ENCODE data around the gene PRR15L. TPM values are rescaled to one million over a fixed set of nuclear protein-coding genes. Genes with fewer than 3 reads are reported as not detected.

PRR15L gene
- total RNA-seq, 4 donors from 2014 or later = 0.29 to 2.0 TPM; not detected in 2

DNA sequence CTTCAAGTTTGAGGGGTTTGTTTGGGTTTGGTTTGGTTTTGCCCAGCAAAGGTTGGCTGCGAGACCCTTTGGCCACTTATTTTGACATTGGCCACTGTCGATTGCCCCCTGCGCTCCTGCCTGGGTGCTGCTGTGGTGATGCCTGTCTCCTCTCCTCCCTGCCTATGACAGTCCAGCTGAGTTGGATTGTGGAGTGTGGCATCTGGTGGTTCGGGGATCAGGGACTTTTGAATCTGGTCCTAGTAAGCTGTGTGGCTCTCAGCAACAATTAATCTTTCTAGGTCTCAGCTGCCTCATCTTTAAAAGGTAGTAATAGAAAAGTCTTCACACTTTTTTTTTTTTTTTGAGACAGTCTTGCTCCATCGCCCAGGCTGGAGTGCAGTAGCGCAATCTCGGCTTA, 40.4 kb upstream of the PRR15L start:
- Histone ChIP-seq H3K9me3 (no peaks in the 10 kb centered on the region), H3K27me3 (no peaks in the 10 kb centered on the region), H3K36me3 (no peaks in the 10 kb centered on the region), H3K27ac (no peak overlapping the region), H3K4me1 (no peaks in the 10 kb centered on the region), H3K4me3 (no peak overlapping the region)
- no peak for DNase-seq
- TF ChIP-seq CTCF (IDR thresholded peaks at IDR 0.05) (no peak), POLR2A (IDR thresholded peaks at IDR 0.05) (no peak)
- intact Hi-C loops (cut with DNase I; ENCODE audit: low total_unique reads) = no loop called here

DNA sequence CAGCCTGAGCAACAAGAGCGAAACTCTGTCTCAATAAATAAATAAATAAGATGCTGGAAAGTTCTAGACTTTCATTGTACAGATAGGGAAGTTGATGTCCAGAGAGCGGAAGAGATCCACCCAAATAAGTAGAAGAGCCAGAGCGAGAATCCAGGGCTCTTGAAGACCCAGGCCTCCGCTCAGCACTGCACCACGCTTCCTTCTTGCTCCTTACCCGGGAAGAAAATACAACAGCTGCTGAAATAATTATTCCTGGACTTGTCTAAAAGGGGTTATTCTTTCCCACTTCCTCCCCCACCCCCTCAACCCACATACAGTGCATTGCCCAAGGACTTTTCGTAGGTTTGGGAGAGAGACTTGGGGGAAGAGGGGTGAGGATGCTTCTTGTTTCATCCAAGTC, 39.9 kb upstream of the PRR15L start:
- Histone ChIP-seq H3K4me1 (no peaks in the 10 kb centered on the region), H3K36me3 (no peaks in the 10 kb centered on the region), H3K27me3 (no peaks in the 10 kb centered on the region), H3K4me3 (no peak overlapping the region), H3K27ac (no peak overlapping the region), H3K9me3 (no peaks in the 10 kb centered on the region)
- no peak for DNase-seq
- TF ChIP-seq CTCF (IDR thresholded peaks at IDR 0.05) (no peak), POLR2A (IDR thresholded peaks at IDR 0.05) (no peak)
- intact Hi-C loops (cut with DNase I; ENCODE audit: low total_unique reads) = no loop called here

DNA sequence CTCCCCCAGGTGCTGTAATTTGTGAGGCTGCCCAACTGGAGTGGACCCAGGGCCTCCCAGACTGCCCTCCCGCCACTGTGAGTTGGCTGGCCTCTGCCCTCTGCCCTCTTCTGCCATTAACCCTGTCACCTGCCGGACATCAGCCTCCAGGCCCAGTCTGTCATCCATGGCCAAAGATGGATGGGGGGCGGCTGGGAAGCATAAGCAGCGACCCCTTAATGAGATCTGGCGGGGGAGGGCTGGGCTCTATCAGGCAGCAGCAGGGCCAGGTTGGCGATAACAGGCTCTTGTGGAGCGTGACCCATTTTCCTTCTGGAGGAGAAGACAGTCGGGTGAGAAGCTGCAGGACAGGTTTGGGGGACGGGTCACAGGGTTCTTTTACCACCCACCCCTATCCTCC, 38.5 kb upstream of the PRR15L start:
- H3K36me3 ChIP-seq = no peaks in the 10 kb centered on the region
- no peaks in the 10 kb centered on the region for H3K27me3 ChIP-seq
- no peak overlapping the region for H3K4me3 ChIP-seq
- DNase-seq = no peak
- no peaks in the 10 kb centered on the region for H3K9me3 ChIP-seq
- TF ChIP-seq CTCF (IDR thresholded peaks at IDR 0.05) (no peak), POLR2A (IDR thresholded peaks at IDR 0.05) (no peak)
- no peaks in the 10 kb centered on the region for H3K4me1 ChIP-seq
- no peak overlapping the region for H3K27ac ChIP-seq
- intact Hi-C loops (cut with DNase I; ENCODE audit: low total_unique reads) = no loop called here

DNA sequence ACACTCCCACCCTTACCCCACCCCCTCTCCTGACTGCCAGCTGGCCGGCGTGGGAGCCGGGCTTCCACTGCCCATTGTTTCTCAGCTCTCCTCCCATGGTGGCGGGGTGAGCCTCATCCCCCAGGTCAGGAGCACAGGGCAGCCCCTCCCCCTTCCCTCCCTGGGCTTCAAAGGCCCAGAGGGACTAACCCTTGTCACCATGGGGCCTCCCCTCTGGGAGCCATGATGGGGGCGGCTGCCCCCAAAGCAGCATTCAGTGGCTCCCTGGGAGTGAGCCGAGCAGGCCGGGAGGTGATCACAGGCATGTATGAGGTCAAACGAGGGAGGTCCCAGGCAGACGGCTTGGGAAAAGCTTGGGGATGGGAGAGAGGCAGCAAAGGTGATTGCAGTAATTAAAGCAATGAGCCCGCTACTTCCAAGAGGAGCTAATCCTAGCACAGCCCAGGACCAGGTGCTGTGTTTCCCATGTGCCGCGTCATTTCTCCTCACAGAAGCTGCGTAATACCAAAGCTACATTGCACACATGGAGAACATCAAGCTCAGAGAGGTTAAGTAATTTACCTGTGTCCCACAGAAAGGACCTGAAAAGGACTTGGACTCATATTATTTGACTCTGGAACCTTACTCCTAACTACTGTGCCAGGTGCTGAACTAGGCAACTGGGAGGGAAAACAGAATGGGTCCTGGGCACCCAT, 37.7 kb upstream of the PRR15L start:
- DNase-seq = no peak
- no peak overlapping the region for H3K4me3 ChIP-seq
- H3K27me3 ChIP-seq = no peaks in the 10 kb centered on the region
- H3K36me3 ChIP-seq = no peaks in the 10 kb centered on the region
- intact Hi-C loops (cut with DNase I; ENCODE audit: low total_unique reads) = no loop called here
- TF ChIP-seq POLR2A (IDR thresholded peaks at IDR 0.05) (no peak), CTCF (IDR thresholded peaks at IDR 0.05) (no peak)
- H3K27ac ChIP-seq = no peak overlapping the region
- no peaks in the 10 kb centered on the region for H3K9me3 ChIP-seq
- no peaks in the 10 kb centered on the region for H3K4me1 ChIP-seq

DNA sequence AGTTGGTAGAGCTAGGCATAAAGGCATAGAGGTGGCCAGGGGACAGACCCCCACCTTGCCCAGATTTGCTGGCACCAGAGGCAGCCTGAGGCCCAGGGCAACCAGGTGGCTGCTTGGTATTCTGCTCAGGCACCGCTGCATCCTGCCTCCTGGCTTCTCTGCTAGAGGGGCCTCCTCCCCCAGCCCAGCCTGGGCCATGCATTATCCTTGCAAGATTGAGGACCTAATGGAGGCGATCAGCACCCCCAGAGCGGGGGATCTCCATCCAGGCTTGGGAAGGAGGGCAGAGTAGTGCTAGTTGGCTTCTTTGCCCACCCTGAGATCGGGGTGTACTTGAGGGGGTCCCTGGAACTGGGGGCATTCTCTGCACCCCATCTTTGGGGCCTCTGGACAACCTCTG, 37.0 kb upstream of the PRR15L start:
- no peak for DNase-seq
- intact Hi-C loops (cut with DNase I; ENCODE audit: low total_unique reads) = no loop called here
- Histone ChIP-seq H3K36me3 (no peaks in the 10 kb centered on the region), H3K27ac (no peak overlapping the region), H3K27me3 (no peaks in the 10 kb centered on the region), H3K9me3 (no peaks in the 10 kb centered on the region), H3K4me3 (no peak overlapping the region), H3K4me1 (no peaks in the 10 kb centered on the region)
- TF ChIP-seq CTCF (IDR thresholded peaks at IDR 0.05) (no peak), POLR2A (IDR thresholded peaks at IDR 0.05) (no peak)
